HepG2 (cell line): ENCODE results near the gene HNRNPL. TPM values are rescaled to one million over a fixed set of nuclear protein-coding genes. Genes with fewer than 3 reads are reported as not detected.

Source experiments
- HES4 ChIP-seq: sonication (generic); formaldehyde crosslinking; IDR thresholded peaks from 2 replicates; pipeline ENCODE4 v1.9.0; 2021; ENCODE audit warnings: mild to moderate bottlenecking, missing genetic modification reagents, borderline replicate concordance
- HOXA7 ChIP-seq: sonication (generic); formaldehyde crosslinking; IDR thresholded peaks from 2 replicates; pipeline ENCODE4 v1.8.1; 2022; ENCODE audit warnings: mild to moderate bottlenecking, missing genetic modification reagents, moderate library complexity
- HOXD1 ChIP-seq: sonication (generic); formaldehyde crosslinking; IDR thresholded peaks from 2 replicates; pipeline ENCODE4 v1.5.0; 2020; ENCODE audit warnings: missing genetic modification reagents
- LCORL ChIP-seq, 2 experiments: fragments of 450-650 bp in 1 of 2; sonication (generic) in 1 of 2; formaldehyde crosslinking in 1 of 2; IDR thresholded peaks; 2 replicates each; pipeline versions ENCODE4 v1.5.0 to v1.6.1; 2017 to 2020; ENCODE audit warnings: antibody characterized with exemption in 1 of 2, missing genetic modification reagents in 1 of 2
- MED13 ChIP-seq: sonication (generic); formaldehyde crosslinking; IDR thresholded peaks from 2 replicates; pipeline ENCODE4 v1.5.0; 2020; ENCODE audit warnings: missing genetic modification reagents
- MIER3 ChIP-seq: IDR thresholded peaks from 2 replicates; pipeline ENCODE4 v1.6.1; 2016; ENCODE audit warnings: missing compliant biosample characterization, borderline replicate concordance
- MTERF4 ChIP-seq: sonication (generic); formaldehyde crosslinking; IDR thresholded peaks from 2 replicates; pipeline ENCODE4 v1.8.0; 2023; ENCODE audit warnings: mild to moderate bottlenecking, missing genetic modification reagents
- SMYD3 ChIP-seq: sonication (generic); formaldehyde crosslinking; IDR thresholded peaks from 2 replicates; pipeline ENCODE4 v1.8.1; 2023; ENCODE audit warnings: mild to moderate bottlenecking, missing genetic modification reagents
- SNAI1 ChIP-seq: sonication (generic); formaldehyde crosslinking; IDR thresholded peaks from 2 replicates; pipeline ENCODE4 v1.5.0; 2020; ENCODE audit warnings: mild to moderate bottlenecking, missing genetic modification reagents, borderline replicate concordance
- ZBTB2 ChIP-seq: sonication (generic); formaldehyde crosslinking; IDR thresholded peaks from 2 replicates; pipeline ENCODE4 v1.8.0; 2022; ENCODE audit warnings: low read depth, missing genetic modification reagents
- ZNF790 ChIP-seq: sonication (generic); formaldehyde crosslinking; IDR thresholded peaks from 2 replicates; pipeline ENCODE4 v1.8.0; 2022; ENCODE audit warnings: missing genetic modification reagents, mild to moderate bottlenecking, borderline replicate concordance
- polyA plus RNA-seq, 8 experiments: library from polyadenylated mRNA; depleted of rRNA in 3 of 8; stranded (reverse) in 7 of 8; unstranded in 1 of 8; fragments of >200 nt; fragmentation: Illumina TruSeq in 4 of 8; extraction: Trizol in 4 of 8; gene quantifications; 2 replicates each; pipeline versions ENCODE4 v1.2.1 to v1.2.3, GENCODE V29; 2011 to 2016; ENCODE audit warnings: low read depth in 4 of 8, missing spikeins in 1 of 8, mixed read lengths in 1 of 8; ENCODE audit not compliant: insufficient read depth in 1 of 8
- total RNA-seq, 5 experiments: library from RNA; depleted of rRNA; stranded (reverse); fragments of >200 nt; fragmentation: Illumina TruSeq; extraction: Trizol; gene quantifications; 2 replicates each; pipeline ENCODE4 v1.2.3, GENCODE V29; 2016; ENCODE audit warnings: low read depth in 1 of 5
- TF ChIP-seq, protein P1 (sequence below): sonication (generic); formaldehyde crosslinking; IDR thresholded peaks from 2 replicates; pipeline ENCODE4 v1.4.0; 2020; ENCODE audit warnings: mild to moderate bottlenecking, missing genetic modification reagents, borderline replicate concordance
- TF ChIP-seq, protein P2 (sequence below): sonication (generic); formaldehyde crosslinking; IDR thresholded peaks from 2 replicates; pipeline ENCODE4 v1.4.0; 2020; ENCODE audit warnings: missing genetic modification reagents
- TF ChIP-seq, protein P3 (sequence below): sonication (generic); formaldehyde crosslinking; IDR thresholded peaks from 2 replicates; pipeline ENCODE4 v1.5.0; 2020; ENCODE audit warnings: mild to moderate bottlenecking, missing genetic modification reagents
- TF ChIP-seq, protein P4 (sequence below): IDR thresholded peaks from 2 replicates; pipeline ENCODE4 v1.6.1; 2012; ENCODE audit warnings: low read depth, low read length, improper control_type of control experiment

HNRNPL gene
- total and polyA plus RNA-seq, 2 of the 13 experiments (the other 11 are each of a cell fraction or from before 2014, with no cell fraction given) = 156 to 278 TPM

- no peak for TF ChIP-seq HOXA7 (CRISPR knock-in tag)
- no peak for TF ChIP-seq HOXD1
- TF ChIP-seq MIER3 (CRISPR knock-in tag) = no peak
- TF ChIP-seq, protein P1, sequence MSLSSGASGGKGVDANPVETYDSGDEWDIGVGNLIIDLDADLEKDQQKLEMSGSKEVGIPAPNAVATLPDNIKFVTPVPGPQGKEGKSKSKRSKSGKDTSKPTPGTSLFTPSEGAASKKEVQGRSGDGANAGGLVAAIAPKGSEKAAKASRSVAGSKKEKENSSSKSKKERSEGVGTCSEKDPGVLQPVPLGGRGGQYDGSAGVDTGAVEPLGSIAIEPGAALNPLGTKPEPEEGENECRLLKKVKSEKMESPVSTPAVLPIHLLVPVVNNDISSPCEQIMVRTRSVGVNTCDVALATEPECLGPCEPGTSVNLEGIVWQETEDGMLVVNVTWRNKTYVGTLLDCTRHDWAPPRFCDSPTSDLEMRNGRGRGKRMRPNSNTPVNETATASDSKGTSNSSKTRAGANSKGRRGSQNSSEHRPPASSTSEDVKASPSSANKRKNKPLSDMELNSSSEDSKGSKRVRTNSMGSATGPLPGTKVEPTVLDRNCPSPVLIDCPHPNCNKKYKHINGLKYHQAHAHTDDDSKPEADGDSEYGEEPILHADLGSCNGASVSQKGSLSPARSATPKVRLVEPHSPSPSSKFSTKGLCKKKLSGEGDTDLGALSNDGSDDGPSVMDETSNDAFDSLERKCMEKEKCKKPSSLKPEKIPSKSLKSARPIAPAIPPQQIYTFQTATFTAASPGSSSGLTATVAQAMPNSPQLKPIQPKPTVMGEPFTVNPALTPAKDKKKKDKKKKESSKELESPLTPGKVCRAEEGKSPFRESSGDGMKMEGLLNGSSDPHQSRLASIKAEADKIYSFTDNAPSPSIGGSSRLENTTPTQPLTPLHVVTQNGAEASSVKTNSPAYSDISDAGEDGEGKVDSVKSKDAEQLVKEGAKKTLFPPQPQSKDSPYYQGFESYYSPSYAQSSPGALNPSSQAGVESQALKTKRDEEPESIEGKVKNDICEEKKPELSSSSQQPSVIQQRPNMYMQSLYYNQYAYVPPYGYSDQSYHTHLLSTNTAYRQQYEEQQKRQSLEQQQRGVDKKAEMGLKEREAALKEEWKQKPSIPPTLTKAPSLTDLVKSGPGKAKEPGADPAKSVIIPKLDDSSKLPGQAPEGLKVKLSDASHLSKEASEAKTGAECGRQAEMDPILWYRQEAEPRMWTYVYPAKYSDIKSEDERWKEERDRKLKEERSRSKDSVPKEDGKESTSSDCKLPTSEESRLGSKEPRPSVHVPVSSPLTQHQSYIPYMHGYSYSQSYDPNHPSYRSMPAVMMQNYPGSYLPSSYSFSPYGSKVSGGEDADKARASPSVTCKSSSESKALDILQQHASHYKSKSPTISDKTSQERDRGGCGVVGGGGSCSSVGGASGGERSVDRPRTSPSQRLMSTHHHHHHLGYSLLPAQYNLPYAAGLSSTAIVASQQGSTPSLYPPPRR (CRISPR knock-in tag) = 0 out of 2 replicates have a peak, but pooled peaks have one; percentile 25
- TF ChIP-seq, protein P2, sequence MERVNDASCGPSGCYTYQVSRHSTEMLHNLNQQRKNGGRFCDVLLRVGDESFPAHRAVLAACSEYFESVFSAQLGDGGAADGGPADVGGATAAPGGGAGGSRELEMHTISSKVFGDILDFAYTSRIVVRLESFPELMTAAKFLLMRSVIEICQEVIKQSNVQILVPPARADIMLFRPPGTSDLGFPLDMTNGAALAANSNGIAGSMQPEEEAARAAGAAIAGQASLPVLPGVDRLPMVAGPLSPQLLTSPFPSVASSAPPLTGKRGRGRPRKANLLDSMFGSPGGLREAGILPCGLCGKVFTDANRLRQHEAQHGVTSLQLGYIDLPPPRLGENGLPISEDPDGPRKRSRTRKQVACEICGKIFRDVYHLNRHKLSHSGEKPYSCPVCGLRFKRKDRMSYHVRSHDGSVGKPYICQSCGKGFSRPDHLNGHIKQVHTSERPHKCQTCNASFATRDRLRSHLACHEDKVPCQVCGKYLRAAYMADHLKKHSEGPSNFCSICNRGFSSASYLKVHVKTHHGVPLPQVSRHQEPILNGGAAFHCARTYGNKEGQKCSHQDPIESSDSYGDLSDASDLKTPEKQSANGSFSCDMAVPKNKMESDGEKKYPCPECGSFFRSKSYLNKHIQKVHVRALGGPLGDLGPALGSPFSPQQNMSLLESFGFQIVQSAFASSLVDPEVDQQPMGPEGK (CRISPR knock-in tag) = peak; percentile 57; the same call in 1 of the 2 replicates
- TF ChIP-seq HES4 (CRISPR knock-in tag) = no peak; the same call in 1 of the 2 replicates
- TF ChIP-seq, protein P3, sequence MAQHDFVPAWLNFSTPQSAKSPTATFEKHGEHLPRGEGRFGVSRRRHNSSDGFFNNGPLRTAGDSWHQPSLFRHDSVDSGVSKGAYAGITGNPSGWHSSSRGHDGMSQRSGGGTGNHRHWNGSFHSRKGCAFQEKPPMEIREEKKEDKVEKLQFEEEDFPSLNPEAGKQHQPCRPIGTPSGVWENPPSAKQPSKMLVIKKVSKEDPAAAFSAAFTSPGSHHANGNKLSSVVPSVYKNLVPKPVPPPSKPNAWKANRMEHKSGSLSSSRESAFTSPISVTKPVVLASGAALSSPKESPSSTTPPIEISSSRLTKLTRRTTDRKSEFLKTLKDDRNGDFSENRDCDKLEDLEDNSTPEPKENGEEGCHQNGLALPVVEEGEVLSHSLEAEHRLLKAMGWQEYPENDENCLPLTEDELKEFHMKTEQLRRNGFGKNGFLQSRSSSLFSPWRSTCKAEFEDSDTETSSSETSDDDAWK = no peak
- TF ChIP-seq MED13 (CRISPR knock-in tag) = no peak
- peak; percentile 87 for TF ChIP-seq ZBTB2 (CRISPR knock-in tag)
- TF ChIP-seq, protein P4, sequence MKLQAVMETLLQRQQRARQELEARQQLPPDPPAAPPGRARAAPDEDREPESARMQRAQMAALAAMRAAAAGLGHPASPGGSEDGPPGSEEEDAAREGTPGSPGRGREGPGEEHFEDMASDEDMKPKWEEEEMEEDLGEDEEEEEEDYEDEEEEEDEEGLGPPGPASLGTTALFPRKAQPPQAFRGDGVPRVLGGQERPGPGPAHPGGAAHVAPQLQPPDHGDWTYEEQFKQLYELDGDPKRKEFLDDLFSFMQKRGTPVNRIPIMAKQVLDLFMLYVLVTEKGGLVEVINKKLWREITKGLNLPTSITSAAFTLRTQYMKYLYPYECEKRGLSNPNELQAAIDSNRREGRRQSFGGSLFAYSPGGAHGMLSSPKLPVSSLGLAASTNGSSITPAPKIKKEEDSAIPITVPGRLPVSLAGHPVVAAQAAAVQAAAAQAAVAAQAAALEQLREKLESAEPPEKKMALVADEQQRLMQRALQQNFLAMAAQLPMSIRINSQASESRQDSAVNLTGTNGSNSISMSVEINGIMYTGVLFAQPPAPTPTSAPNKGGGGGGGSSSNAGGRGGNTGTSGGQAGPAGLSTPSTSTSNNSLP = no peak
- TF ChIP-seq MTERF4 (CRISPR knock-in tag) = no peak
- no peak for TF ChIP-seq LCORL (IDR thresholded peaks at IDR 0.05)
- TF ChIP-seq LCORL (CRISPR knock-in tag; IDR thresholded peaks at IDR 0.05) = no peak
- no peak for TF ChIP-seq SMYD3 (CRISPR knock-in tag)
- no peak for TF ChIP-seq ZNF790
- no peak for TF ChIP-seq SNAI1 (CRISPR knock-in tag)
These were observed 483 bp downstream of the HNRNPL start (continued) for GRCh38 chr19:38849147-38849859.
